ENCODE measurements around the gene FAM186B. TPM values are rescaled to one million over a fixed set of nuclear protein-coding genes. Genes with fewer than 3 reads are reported as not detected.

Gene FAM186B
- polyA plus RNA-seq, 1 of the 3 experiments (the other 2 are of a cell fraction) = 0.16 TPM

- no peaks in the 10 kb centered on the region for H3K27me3 ChIP-seq (ENCODE audit: insufficient read depth)
- DNase-seq = no peak
- no peak overlapping the region for H3K4me2 ChIP-seq
- peaks cover 27 to 78% of the 10 kb centered on the region in 2 experiments for H3K36me3 ChIP-seq (replicated peaks in 1 of 2; ENCODE audit: control insufficient read depth in 1 of 2, insufficient read depth in 2 of 2, low read length in 1 of 2)
- no peak for TF ChIP-seq SMC3 (IDR thresholded peaks at IDR 0.05; ENCODE audit: low read depth, low read length)
- TF ChIP-seq ZBTB33 (IDR thresholded peaks at IDR 0.05; ENCODE audit: borderline replicate concordance, low read depth) = no peak
- no peak for TF ChIP-seq IRF3 (IDR thresholded peaks at IDR 0.05; ENCODE audit: low read depth, low read length)
- no peak for TF ChIP-seq RAD21 (IDR thresholded peaks at IDR 0.05; ENCODE audit: low read length)
- TF ChIP-seq NRF1 (IDR thresholded peaks at IDR 0.05; ENCODE audit: low read depth, low read length) = no peak
- TF ChIP-seq RFX5 (IDR thresholded peaks at IDR 0.05; ENCODE audit: low read length) = no peak
- no peak for TF ChIP-seq USF2 (IDR thresholded peaks at IDR 0.05; ENCODE audit: borderline replicate concordance, low read depth, low read length)
- TF ChIP-seq TCF12 (IDR thresholded peaks at IDR 0.05) = no peak
- TF ChIP-seq EP300 (IDR thresholded peaks at IDR 0.05; ENCODE audit: borderline replicate concordance in 1 of 2, low read depth in 1 of 2, low read length in 1 of 2) = no peak
- no peak for TF ChIP-seq USF1 (IDR thresholded peaks at IDR 0.05; ENCODE audit: borderline replicate concordance, low read depth)
- TF ChIP-seq CHD2 (IDR thresholded peaks at IDR 0.05; ENCODE audit: low read length, partially characterized antibody) = no peak
- TF ChIP-seq MXI1 (IDR thresholded peaks at IDR 0.05; ENCODE audit: low read depth, low read length) = no peak
- TF ChIP-seq TAF1 (IDR thresholded peaks at IDR 0.05; ENCODE audit: borderline replicate concordance, low read depth, low read length) = no peak
- no peak for TF ChIP-seq POLR2AphosphoS5 (IDR thresholded peaks at IDR 0.05; ENCODE audit: low read depth, low read length)
- TF ChIP-seq ELF1 (IDR thresholded peaks at IDR 0.05) = no peak
- TF ChIP-seq MEF2A (IDR thresholded peaks at IDR 0.05; ENCODE audit: borderline replicate concordance, low read depth) = no peak
- no peak for TF ChIP-seq YY1 (IDR thresholded peaks at IDR 0.05; ENCODE audit: low read depth)
- TF ChIP-seq GATA2 (CRISPR knock-in tag; IDR thresholded peaks at IDR 0.05) = no peak
- no peak for TF ChIP-seq RXRA (IDR thresholded peaks at IDR 0.05; ENCODE audit: borderline replicate concordance, low read depth)
- no peaks in the 10 kb centered on the region for H3K9me2 ChIP-seq
- no peak overlapping the region for H2AFZ ChIP-seq (ENCODE audit: low read depth)
- no peak overlapping the region for H3K9ac ChIP-seq
- H3K4me3 ChIP-seq (ENCODE audit: low read depth in 2 of 2, low read length in 1 of 2) = no peak overlapping the region
- no peaks in the 10 kb centered on the region for H3K9me3 ChIP-seq
- H3F3A ChIP-seq (replicated peaks; ENCODE audit: insufficient read depth) = peaks cover 7% of the 10 kb centered on the region
- ChIA-PET POLR2A (interaction anchor here (0.7 to 2.0 kb wide), 3 partner anchors 61 to 149 kb away, joined by 3 to 6 read pairs (median 5); partner anchors contain the start of gene TMBIM6), CTCF (interaction anchor here (0.6 to 30.5 kb wide), 24 partner anchors 10 to 117 kb away, joined by 3 to 590 read pairs (median 4); partner anchors contain the start of genes FMNL3 and TMBIM6)
- H3K4me1 ChIP-seq (ENCODE audit: control insufficient read depth in 1 of 2, insufficient read depth in 2 of 2, low read depth in 1 of 2, low read length in 1 of 2) = peaks cover 0 to 5% of the 10 kb centered on the region in 2 experiments; a peak in 1 of 4 replicates
- no peaks in the 10 kb centered on the region for H3K79me2 ChIP-seq (ENCODE audit: insufficient read depth)
- WGBS (ENCODE audit: low lambda C conversion rate) = 94% methylated on average over 6 of the region's 6 CpGs
- H4K20me1 ChIP-seq (ENCODE audit: insufficient read depth) = no peaks in the 10 kb centered on the region
- peak overlapping the region in 1 of 2 experiments; percentile 36; a peak in 1 of 4 replicates for H3K27ac ChIP-seq (ENCODE audit: low read depth in 2 of 2, low read length in 1 of 2)
These were observed 40.0 kb upstream of the FAM186B start for GRCh38 chr12:49645146-49646039.
